H7 (cell line): ENCODE results near the gene CHMP1A. TPM values are rescaled to one million over a fixed set of nuclear protein-coding genes. Genes with fewer than 3 reads are reported as not detected.
A peak's percentile ranks its signal among the peaks of the same experiment; 100 is the strongest.
"Not testable (repeated sequence)": the region's sequence is repeated elsewhere in the genome, so short reads cannot be mapped to it uniquely, and the experiment has no call there.

ENCODE experiments used
- DNase-seq: peaks from one replicate; pipeline ENCODE4 v3.0.0; 2012
- H3K27me3 ChIP-seq: 2 replicates; pipeline ENCODE4 v1.6.0; 2011; ENCODE audit warnings: mild to moderate bottlenecking, low read length; ENCODE audit not compliant: control insufficient read depth, insufficient read depth
- H3K36me3 ChIP-seq: replicated peaks from 2 replicates; pipeline ENCODE4 v1.5.1; 2011; ENCODE audit warnings: low read length; ENCODE audit not compliant: control insufficient read depth, insufficient read depth
- H3K4me3 ChIP-seq: 2 replicates; pipeline ENCODE4 v1.5.1; 2011; ENCODE audit warnings: low read depth, mild to moderate bottlenecking, control low read depth, low read length, moderate library complexity; ENCODE audit not compliant: insufficient read depth
- total RNA-seq: library from RNA; depleted of rRNA; stranded (reverse); fragments of >200 nt; shearing (Covaris generic); gene quantifications from 2 replicates; pipeline ENCODE4 v1.2.3, GENCODE V29; 2014

The CHMP1A gene
- total RNA-seq, 1 experiment from 2014 or later = 85.2 TPM

- peak within 1 kb of the TSS; percentile 68 for H3K4me3 ChIP-seq
- no peaks in the 10 kb centered on the region for H3K36me3 ChIP-seq
- DNase-seq = peak; percentile 98
- no peaks in the 10 kb centered on the region for H3K27me3 ChIP-seq
Measured at GRCh38 chr16:89686520-89687091, 29.1 kb upstream of the CHMP1A start, which contains the start of gene CDK10. Gene CDK10, plus strand, starts transcription at chr16:89686689. Its CDS starts 22 bp downstream, at chr16:89686711.

DNA sequence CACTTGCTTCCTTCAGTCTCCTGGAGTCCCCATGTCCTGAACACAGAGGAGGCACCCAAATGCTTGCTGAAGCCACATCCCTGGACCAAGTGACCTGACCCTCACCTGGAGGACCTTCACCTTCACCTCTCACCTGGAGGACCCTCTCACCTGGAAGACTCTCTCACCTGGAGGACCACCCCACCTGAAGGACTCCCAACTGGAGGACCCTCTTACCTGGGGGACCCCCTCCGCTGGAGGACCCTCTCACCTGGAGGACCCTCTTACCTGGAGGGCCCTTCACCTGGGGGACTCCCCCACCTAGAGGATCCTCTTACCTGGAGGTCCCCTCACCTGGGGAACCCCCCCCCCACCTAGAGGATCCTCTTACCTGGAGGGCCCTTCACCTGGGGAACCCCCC is 28.4 kb upstream of the CHMP1A start:
- Histone ChIP-seq H3K4me3 (no peak overlapping the region), H3K36me3 (no peaks in the 10 kb centered on the region), H3K27me3 (no peaks in the 10 kb centered on the region)
- peak; percentile 43 for DNase-seq

- no peak overlapping the region for H3K4me3 ChIP-seq
- H3K27me3 ChIP-seq = no peaks in the 10 kb centered on the region
- no peaks in the 10 kb centered on the region for H3K36me3 ChIP-seq
- no peak for DNase-seq
Measured at GRCh38 chr16:89678258-89678657, 20.8 kb upstream of the CHMP1A start.

DNA sequence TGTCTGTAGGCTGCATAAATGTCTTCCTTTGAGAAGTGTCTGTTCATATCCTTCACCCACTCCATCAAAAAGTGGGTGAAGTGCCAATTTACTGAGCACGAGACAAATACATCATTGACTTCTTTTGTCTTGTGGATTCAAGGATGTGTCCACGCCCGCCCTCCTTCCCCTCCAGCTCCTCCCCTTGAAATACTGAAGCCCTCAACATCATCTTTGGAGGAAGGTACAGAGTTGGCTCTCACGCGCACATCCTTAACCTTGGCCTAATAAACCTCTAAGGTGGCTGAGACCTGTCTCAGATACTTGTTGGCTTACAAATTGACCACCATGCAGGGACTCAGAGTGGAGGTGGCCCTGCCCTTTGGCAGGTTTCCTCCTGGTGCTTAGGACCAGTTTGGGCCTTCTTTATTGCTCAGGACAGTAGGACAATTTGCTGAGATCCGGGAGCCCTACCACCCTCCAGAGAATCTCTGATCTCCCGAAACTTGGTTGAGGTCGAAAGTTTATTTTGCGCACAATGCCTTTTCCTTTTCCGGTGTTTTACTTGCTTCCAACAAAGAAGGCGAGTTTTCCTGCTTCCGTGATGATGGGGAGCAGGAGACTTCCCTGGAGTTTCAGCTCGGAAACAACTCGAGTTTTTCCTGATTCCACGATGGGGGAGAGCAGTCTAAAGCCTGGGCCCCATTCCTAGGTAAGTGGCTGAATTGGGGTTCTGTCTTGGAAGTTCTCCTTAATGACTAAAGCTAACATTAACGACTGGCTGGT is 14.9 kb upstream of the CHMP1A start:
- H3K4me3 ChIP-seq = no peak overlapping the region
- no peaks in the 10 kb centered on the region for H3K36me3 ChIP-seq
- no peak for DNase-seq
- H3K27me3 ChIP-seq = no peaks in the 10 kb centered on the region

DNA sequence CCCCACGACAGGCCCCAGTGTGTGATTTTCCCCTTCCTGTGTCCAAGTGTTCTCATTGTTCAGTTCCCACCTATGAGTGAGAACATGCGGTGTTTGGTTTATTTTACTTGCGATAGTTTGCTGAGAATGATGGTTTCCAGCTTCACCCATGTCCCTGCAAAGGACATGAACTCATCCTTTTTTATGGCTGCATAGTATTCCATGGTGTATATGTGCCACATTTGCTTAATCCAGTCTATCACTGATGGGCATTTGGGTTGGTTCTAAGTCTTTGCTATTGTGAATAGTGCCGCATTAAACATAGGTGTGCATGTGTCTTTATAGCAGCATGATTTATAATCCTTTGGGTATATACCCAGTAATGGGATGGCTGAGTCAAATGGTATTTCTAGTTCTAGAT is 14.1 kb upstream of the CHMP1A start:
- not testable (repeated sequence) for H3K36me3 ChIP-seq, H3K4me3 ChIP-seq, H3K27me3 ChIP-seq, DNase-seq

- no peak for DNase-seq
- Histone ChIP-seq H3K36me3 (no peaks in the 10 kb centered on the region), H3K27me3 (no peaks in the 10 kb centered on the region), H3K4me3 (no peak overlapping the region)
Measured at GRCh38 chr16:89670496-89671431, 13.3 kb upstream of the CHMP1A start.

DNA sequence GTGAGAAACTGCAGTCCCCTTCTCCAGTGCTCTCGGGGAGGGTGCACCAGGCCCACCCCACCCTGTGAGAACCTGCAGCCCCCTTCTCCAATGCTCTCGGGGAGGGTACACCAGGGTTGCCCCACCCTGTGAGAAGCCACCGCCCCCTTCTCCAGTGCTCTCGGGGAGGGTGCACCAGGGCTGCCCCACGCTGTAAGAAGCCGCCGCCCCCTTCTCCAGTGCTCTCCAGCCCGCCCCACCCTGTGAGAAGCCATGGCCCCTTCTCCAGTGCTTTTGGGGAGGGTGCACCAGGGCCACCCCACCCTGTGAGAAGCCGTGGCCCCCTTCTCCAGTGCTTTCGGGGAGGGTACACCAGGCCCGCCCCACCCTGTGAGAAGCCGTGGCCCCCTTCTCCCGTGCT is 12.2 kb upstream of the CHMP1A start:
- no peak overlapping the region for H3K4me3 ChIP-seq
- no peaks in the 10 kb centered on the region for H3K27me3 ChIP-seq
- H3K36me3 ChIP-seq = no peaks in the 10 kb centered on the region
- no peak for DNase-seq

DNA sequence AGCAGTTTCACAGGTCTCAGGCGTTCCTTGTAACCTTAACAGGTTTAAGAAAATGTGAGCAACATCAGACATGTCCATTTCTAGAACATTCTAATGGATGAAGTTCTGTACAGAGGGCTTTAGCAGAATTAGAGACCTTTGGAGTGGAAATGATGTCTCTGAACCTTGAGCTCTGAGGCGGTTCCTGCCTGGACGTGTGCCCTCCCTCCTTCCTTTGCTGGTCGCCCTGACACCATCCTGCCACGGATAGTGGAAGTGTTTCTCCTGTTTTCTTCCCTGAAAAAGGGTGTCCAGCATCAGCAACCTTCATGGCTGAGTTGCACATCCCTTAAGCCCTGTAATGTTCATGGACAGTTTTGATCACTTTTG is 11.3 kb upstream of the CHMP1A start:
- H3K27me3 ChIP-seq = no peaks in the 10 kb centered on the region
- H3K4me3 ChIP-seq = no peak overlapping the region
- DNase-seq = no peak
- H3K36me3 ChIP-seq = no peaks in the 10 kb centered on the region

DNA sequence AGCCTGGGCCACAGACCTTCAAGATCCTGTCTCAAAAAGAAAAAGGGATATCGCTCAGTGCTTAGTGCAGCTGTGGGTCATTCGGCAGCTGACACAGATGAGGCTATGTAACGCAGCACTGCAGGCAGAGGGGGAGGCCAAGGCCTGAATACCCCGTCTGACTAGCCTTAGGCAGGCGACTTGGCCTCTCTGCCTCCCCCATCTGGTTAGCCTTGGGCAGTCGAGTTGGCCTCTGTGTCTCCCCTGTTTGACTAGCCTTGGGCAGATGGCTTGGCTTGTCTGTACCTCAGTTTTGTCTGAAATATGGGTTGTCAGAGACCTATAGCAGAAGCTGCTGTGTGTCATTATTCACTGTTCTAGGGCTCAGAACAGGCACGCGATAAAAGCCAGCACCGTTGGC is 10.1 kb upstream of the CHMP1A start:
- Histone ChIP-seq H3K36me3 (no peaks in the 10 kb centered on the region), H3K27me3 (no peaks in the 10 kb centered on the region), H3K4me3 (no peak overlapping the region)
- no peak for DNase-seq

DNA sequence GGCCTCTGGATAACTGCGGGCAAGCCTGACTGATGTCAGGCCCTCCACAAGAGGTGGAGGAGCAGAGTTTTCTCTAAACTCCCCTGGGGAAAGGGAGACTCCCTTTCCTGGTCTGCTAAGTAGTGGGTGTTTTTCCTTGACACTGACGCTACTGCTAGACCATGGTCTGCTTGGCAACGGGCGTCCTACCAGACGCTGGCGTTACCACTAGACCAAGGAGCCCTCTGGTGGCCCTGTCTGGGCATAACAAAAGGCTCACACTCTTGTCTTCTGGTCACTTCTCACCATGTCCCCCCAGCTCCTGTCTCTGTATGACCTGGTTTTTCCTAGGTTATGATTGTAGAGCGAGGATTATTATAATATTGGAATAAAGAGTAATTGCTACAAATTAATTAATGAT is 9.5 kb upstream of the CHMP1A start:
- H3K27me3 ChIP-seq, H3K36me3 ChIP-seq, H3K4me3 ChIP-seq: not testable (repeated sequence)
- peak; percentile 54 for DNase-seq

GRCh38 chr16:89664238-89664637 is 6.7 kb upstream of the CHMP1A start:
- H3K27me3 ChIP-seq, H3K36me3 ChIP-seq, DNase-seq, H3K4me3 ChIP-seq: not testable (repeated sequence)

DNA sequence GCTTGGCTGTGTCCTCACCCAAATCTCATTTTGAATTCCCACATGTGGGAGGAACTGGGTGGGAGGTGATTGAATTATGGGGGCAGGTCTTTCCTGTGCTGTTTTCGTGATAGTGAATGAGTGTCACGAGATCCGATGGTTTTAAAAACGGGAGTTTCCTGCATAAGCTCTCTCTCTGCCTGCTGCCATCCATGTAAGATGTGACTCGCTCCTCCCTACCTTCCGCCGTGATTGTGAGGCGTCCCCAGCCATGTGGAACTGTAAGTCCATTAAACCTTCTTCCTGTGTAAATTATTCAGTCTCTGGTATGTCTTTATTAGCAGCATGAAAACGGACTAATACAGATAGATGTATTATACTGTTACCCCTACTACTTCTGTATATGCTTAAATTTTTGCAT is 3.7 kb upstream of the CHMP1A start:
- DNase-seq = no peak
- H3K4me3 ChIP-seq = no peak overlapping the region
- H3K36me3 ChIP-seq = peaks cover 6% of the 10 kb centered on the region
- H3K27me3 ChIP-seq = no peaks in the 10 kb centered on the region

DNA sequence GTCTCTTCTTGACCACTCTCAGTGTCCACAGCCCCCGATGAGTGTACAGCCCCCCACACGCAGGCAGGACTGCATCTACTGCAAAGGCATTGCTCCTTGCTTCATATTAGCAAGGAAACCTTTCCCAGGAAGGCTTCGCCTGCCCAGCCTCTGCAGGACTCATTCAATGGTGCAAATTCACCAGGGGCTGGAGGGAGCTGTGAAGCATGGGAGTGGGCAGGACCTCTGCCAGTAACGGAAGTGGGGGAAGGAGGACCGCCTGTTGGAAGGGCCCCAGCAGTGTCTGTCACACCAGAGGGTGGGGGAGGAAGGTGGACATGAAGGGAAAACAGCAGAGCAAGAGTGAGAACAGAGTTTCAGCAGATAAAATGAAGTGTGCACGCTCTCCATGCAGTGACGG is 2.6 kb upstream of the CHMP1A start:
- DNase-seq = no peak
- Histone ChIP-seq H3K36me3 (peaks cover 6% of the 10 kb centered on the region), H3K4me3 (no peak overlapping the region)

GRCh38 chr16:89658221-89658879 is 842 bp upstream of the CHMP1A start:
- DNase-seq = peak; percentile 84
- Histone ChIP-seq H3K36me3 (peaks cover 6% of the 10 kb centered on the region), H3K27me3 (no peaks in the 10 kb centered on the region), H3K4me3 (peak overlapping the region; percentile 97)

More for the DNA sequence above, 2.6 kb upstream of the CHMP1A start:
- H3K27me3 ChIP-seq = no peaks in the 10 kb centered on the region
